CD4-positive, alpha-beta T cell treated with Interleukin-2 at 100 ng/mL for 4 hours (primary cell): ENCODE measurements around the gene NPY4R.
"Not testable (repeated sequence)": the region's sequence is repeated elsewhere in the genome, so short reads cannot be mapped to it uniquely, and the experiment has no call there.

Experiments
- DNase-seq: peaks from one replicate; pipeline ENCODE4 v3.0.0-alpha.2; 2020; ENCODE audit warnings: low spot score

Gene NPY4R

DNA sequence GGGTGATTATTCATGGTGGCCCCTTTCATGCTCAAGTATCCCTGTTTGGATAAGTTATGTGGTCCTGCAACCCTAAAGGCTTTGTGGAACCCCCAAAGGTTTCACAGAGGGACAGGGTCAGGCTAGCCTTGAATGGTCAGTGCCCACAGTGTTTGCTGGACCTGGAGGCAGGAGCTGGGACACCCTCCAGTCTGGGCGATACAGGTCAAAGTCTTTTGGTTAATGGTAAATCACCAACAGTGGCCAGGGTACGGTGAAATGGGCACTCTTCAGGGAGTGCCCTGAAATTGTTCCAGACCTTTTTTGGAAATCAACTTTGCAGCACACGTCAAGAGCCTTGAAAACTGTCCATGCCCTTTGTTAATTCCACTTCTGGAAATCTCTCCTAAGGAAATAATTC, 8.7 kb downstream of the NPY4R start:
- DNase-seq: not testable (repeated sequence)

DNA sequence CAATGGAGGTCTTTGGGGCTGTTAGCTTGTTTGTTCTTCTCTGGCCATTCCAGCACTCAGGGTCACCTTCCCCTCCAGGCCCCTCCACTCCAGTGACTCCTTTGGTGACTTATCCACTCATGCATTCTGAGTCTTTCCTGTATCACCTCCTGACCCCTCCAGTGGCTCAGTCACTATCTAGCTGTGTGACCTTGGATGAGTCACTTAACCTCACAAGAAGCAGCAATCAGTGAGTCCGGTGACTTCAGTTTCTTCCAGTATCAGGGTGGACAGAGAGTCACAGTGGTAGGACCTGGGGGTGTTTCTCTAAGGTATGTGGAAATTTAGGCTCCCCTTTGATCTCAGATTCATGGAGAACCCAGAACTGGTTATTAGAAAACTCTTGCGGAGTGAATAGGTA, 9.8 kb downstream of the NPY4R start:
- DNase-seq: not testable (repeated sequence)

DNA sequence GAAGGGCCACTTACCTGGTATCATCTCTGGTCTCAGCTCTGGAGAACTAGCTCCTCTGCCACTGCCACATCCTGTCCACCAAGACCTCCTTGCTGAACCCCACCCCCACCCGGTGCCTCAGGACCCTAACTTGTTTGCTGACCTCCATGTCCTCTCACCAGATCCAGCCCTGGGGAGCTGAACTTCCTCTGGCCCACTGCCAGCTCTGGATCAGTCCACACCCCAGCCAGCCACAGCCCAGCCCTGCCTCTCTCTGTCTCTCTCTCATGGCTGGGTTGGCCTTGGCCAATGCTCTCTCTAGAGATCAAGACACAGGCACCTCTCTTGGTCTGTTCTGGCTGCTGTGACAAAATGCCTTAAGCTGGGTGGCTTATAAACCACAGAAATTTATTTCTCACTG, 14.4 kb downstream of the NPY4R start:
- DNase-seq: not testable (repeated sequence)

DNA sequence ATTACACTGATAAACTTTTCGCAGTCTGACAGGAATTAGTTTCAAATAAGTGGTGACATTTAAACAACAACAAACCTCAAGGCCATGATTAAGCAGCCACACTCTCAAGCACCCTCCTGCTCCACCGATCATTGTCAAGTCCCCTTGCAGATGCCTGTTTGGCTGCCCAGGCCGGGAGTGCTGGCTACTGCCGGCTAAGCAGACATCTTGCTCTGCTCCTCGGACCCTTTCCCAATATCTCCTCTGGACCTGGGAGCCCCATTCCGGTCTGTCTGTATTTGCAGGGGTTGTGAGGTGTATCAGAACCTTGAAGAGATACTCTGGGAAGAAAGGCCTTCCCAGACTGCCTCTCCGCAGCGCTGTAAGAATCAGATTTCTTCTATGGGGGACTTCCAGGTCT, 14.9 kb downstream of the NPY4R start:
- DNase-seq: not testable (repeated sequence)

DNA sequence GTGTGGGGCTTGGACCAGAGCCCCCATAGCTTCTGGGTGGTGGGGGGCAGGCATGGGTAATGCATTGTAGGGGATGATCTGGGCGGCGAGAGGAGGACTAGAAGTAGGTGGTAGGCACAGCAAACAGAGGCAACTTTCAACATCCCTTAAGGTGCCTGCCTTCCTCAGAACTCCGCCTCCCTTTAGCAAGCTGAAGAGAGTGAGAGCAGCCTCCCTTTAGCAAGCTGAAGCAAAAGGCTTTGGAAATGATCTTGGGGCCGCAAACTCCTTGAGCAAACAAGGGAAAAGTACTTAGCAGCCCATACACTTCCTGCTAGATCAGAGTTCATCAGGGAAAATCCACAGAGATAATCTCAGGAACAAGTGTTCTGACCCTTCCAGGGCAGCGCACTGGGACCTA, 18.3 kb downstream of the NPY4R start:
- DNase-seq: not testable (repeated sequence)

DNA sequence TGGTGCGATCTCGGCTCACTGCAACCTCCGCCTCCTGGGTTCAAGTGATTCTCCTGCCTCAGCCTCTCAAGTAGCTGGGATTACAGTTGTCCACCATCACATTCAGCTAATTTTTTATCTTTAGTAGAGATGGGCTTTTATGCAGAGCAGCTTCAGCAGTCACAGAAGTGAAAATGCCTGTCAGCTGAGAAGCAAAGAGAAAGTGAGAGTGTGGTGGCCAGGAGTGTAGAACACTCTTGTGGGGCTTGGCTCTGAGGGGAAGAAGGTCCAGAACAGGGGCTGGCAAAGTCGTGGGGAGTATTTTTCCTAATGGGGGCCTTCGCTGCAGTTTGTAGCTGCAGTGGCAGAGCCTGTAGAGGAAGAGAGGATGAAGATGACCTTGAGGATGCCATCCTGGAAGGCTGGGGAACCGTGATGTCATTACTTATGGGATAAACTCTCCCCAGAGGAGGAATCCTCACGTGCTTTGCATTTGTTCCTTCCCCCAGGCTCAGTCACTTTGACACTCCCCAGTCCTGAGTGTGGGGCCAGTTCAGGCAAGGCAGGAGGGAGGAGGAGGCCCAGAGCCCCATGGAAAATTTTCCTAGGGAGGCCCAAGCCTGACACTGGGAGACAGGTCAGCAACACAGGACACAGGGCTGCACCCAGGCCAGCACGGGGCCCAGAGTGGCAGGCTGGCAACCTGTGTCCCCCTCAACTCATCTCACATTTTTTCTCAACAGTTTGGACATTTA, 20.2 kb downstream of the NPY4R start:
- not testable (repeated sequence) for DNase-seq

DNA sequence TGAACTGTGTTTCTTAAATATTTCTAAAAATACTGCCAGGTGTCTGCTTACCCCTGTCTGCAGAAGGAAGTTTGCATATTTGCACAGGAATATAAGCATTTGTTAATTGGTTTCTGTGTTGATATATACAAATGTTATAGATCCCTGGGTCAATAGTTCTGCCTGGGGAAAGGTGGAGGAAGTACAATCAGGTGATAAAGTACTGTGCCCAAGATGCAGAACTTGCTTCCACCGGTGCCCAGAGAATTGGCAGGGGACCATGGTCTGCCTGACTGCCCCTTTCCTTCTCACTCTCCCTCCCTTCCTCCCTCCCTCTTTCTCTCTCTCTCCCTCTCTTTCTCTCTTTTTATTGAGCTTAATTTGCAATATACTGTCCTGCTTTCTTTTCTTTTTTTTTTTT, 22.3 kb downstream of the NPY4R start:
- DNase-seq: not testable (repeated sequence)

DNA sequence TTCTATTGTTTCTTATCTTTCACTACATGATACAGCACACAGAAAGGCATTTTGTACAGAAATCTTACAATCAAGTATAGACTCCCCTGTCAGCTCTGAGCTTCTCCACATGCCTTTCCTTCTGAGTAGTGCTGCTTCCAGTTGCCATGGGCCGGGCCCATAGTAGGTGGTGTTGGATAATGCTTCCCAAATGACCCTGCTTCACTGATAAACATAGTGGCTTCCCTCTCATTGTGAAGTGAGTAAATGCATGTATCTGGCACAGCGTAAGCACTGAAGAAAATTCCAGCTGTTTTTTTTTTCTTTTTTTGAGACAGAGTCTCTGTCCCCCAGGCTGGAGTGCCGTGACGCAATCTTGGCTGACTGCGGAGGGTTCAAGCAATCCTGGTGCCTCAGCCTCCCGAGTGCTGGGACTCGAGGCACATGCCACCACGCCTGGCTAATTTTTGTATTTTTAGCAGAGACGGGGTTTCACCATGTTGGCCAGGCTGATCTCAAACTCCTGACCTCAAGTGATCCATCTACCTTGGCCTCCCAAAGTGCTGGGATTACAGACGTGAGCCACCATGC, 23.0 kb downstream of the NPY4R start:
- DNase-seq: not testable (repeated sequence)

DNA sequence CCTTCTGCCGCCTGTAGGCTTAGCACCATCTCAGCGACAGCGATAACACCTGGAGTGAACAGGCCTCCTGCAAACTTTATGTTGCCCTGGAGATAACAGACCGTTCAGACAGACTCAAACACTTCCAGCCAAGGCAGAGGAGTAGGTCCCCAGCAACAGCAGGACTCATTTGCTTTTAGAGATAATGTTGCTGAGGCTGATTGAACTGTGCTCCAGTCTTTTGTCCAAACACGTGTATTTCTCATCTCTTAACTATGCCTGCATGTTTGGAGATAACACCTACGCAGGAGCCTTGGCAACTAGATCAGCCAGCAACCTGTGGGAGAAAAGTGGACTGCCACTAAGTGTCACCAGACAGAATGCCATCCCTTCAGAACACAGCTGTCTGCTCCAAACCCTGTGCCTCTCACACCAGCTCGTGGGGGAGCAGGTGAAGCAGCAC, 23.9 kb downstream of the NPY4R start:
- DNase-seq: not testable (repeated sequence)

DNA sequence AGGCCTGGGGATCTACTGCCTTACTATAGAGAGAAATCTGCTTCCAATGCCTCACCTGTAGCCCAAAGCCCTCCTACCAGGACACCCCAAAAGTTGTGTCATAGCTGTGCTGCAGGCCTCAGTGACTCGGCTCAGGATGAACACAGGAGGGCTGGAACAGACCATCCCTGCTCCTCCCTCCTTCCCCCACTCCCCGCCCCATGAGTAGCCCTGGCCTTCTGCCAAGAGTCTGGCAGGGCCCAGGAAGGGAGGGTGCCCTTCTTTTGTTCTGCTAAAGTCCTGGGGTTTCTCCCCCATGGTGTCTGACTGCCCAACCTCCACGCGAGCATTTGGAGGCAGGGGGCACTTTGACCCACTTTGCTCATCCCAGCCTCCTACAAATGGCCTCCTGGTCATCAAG, 24.8 kb downstream of the NPY4R start:
- not testable (repeated sequence) for DNase-seq

DNA sequence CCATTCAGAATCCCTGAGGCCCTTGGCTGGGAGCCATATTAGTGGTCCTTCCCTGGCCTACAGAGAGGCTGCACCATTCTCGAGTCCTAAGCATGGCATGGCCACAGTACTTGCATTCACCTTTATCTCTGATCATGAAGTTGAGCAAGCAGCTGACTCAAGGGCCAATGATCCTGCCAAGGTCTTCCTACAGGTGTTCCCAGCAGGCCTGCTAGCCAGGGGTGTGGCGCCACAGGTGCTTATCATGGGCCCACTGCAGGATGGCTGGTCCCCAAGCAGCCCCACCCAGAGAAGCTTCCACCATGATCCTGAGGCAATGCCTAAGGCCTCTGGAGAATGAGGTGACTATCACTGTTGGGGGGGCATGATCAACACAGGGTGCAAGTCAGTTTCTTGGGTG, 42.2 kb downstream of the NPY4R start:
- DNase-seq: not testable (repeated sequence)

DNA sequence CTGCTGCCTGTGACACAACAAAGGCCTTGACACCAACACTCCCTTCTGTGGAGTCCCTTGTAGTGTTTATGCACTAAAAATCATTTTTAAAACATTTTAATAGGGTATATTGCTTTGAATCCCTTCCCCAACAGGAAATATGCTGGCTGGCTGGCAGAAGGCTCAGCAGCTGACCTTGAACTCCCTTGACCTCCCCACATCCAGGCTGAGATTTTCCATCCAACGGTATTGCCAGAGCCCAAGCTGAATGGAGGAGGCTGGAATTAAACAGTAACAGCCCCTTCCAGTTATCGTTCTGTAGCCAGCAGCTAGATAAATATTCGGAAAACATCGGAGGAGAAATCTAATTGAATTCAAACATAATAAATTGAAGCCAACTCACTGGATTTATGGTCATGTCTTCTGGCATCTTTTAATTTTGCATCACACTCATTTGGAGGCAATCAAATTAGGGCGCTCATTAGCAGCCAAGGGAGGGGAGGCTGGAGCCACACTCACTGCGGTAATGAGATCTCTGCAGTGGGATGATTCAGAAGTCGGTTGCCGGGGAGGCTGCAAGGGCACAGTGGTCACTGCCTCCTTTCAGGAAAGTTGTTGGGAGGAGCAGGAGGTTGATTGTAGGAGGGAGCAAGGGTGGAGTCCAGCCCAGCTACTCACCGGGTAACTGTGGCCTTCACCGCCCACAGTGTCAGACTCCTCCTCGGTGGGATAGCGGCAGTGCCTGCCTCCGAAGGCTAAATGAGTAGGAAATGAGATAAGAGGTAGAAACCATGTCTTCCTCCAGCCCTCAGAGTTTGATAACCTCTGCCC, 46.0 kb downstream of the NPY4R start:
- DNase-seq: not testable (repeated sequence)

DNA sequence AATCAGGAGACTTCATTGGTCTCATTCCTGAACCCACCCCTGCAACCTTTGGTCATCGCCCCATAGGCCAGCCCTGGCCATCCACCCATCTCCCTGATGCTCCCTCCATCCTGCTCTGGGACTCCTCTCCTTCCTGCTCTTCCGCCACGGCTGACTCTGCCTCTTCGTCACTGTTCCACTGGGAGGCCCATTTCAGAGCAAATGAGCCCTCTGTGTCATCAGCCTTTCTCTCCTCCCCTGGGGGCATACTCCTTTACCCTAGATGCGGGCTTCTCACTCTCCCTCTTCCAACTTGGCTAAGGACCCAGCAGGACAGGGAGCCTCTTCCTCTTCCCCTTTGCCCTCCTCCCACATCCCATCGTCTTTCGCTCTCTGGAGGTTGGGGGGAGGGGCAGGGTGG, 47.5 kb downstream of the NPY4R start:
- DNase-seq: not testable (repeated sequence)

DNA sequence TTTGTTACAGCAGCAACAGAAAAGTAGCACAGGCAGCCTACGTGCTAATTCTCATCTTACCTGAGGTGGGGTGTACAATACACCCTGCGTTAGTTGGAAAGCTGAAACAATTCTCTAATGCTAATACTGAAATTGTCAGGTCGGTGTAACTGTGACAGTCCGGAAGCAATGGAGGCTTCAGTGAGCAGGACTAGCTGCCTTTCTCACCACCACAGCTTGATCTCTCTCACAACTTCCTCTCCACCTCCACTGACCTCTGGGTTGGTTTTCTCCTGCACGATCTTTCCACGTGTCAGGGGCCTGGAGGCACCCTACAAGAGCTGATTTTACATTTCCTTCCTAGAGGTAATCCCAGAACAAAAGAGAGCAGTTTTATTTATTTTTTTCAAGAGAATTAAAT, 50.5 kb downstream of the NPY4R start:
- DNase-seq: not testable (repeated sequence)

DNA sequence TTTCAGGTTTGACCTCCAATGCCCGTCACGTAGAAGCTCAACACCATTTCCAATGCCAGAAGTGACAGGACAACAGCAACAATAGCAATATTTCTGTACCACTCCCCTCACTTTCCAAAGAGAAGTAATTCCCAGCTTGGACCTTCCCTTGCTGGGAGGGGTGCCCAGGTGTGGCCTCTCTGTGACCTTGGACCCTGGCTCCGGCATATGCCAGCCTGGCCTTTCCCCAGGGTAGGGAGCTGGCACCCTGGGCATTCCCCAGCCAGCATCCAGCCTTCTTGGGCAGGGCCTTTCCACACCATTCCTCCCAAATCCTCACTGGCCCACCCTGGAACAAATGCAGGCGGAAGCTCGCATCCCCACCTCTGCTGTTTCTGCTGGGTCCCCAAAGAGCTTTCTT, 53.1 kb downstream of the NPY4R start:
- not testable (repeated sequence) for DNase-seq

DNA sequence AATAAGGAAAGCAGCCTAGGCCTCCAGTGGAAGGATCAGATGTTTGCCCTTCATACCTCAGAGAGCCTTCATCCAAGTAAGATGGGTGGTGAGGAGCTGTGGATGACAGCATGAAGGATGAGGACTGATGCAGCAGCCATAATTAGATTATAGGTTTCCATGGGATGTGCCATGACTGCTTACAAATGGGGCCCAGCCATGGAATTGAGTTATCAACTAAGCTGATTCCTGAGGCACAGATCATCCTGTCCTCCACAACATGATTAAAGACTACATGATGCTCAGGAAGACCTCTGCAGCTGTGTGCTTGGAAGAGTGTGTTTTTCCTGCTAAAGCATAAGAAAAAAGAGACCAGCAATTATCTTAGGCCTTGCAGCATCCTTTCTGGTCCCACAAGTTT, 54.6 kb downstream of the NPY4R start:
- not testable (repeated sequence) for DNase-seq
